Stimulated activated CD8-positive, alpha-beta memory T cell treated with anti-CD3 and anti-CD28 coated beads, Interleukin-4, amount 100 ng/mL, for 1 hour (primary cell): Measurements from ENCODE around the gene CTNNA2.

Source experiments
- DNase-seq, 2 donors: peaks; one replicate each; pipeline ENCODE4 v3.0.0-alpha.2; 2020; ENCODE audit warnings: low read depth in 2 of 2, low spot score in 1 of 2

The CTNNA2 gene

GRCh38 chr2:79782576-79783452, 270.0 kb downstream of the CTNNA2 start:
- DNase-seq = no peak

- DNase-seq = no peak
Measured at GRCh38 chr2:79788952-79789651, 276.3 kb downstream of the CTNNA2 start.

- no peak for DNase-seq
Measured at GRCh38 chr2:79789811-79790210, 277.0 kb downstream of the CTNNA2 start.

GRCh38 chr2:79792090-79792489, 279.2 kb downstream of the CTNNA2 start:
- DNase-seq = no peak

- no peak for DNase-seq
Measured at GRCh38 chr2:79793006-79793405, 280.2 kb downstream of the CTNNA2 start.

- no peak for DNase-seq
Measured at GRCh38 chr2:79796641-79797040, 283.8 kb downstream of the CTNNA2 start.

- no peak for DNase-seq
Measured at GRCh38 chr2:79798776-79799175, 285.9 kb downstream of the CTNNA2 start.

- no peak for DNase-seq
Measured at GRCh38 chr2:79799729-79800128, 286.9 kb downstream of the CTNNA2 start.

GRCh38 chr2:79801082-79801481, 288.2 kb downstream of the CTNNA2 start:
- DNase-seq = no peak

- DNase-seq = no peak
Measured at GRCh38 chr2:79817288-79817687, 304.4 kb downstream of the CTNNA2 start.

GRCh38 chr2:79820281-79820680, 307.4 kb downstream of the CTNNA2 start:
- no peak for DNase-seq

- no peak for DNase-seq
Measured at GRCh38 chr2:79822136-79822535, 309.3 kb downstream of the CTNNA2 start.

GRCh38 chr2:79824086-79824786, 311.4 kb downstream of the CTNNA2 start:
- DNase-seq = no peak

- DNase-seq = no peak
Measured at GRCh38 chr2:79827881-79828280, 315.0 kb downstream of the CTNNA2 start.

- no peak for DNase-seq
Measured at GRCh38 chr2:79830501-79830900, 317.6 kb downstream of the CTNNA2 start.

GRCh38 chr2:79831961-79832360, 319.1 kb downstream of the CTNNA2 start:
- no peak for DNase-seq

- no peak for DNase-seq
Measured at GRCh38 chr2:79832511-79833234, 319.8 kb downstream of the CTNNA2 start.

GRCh38 chr2:79833235-79833878, 320.5 kb downstream of the CTNNA2 start:
- DNase-seq = no peak

GRCh38 chr2:79835911-79836310, 323.1 kb downstream of the CTNNA2 start:
- no peak for DNase-seq

- DNase-seq = no peak
Measured at GRCh38 chr2:79844011-79844410, 331.2 kb downstream of the CTNNA2 start.

- DNase-seq = no peak
Measured at GRCh38 chr2:79846878-79847277, 334.0 kb downstream of the CTNNA2 start.
